ENCODE measurements around the gene SIK2.

SIK2 gene

GRCh38 chr11:111582881-111583280 is 19.4 kb upstream of the SIK2 start:
- no peak for DNase-seq

GRCh38 chr11:111585371-111585770 is 16.9 kb upstream of the SIK2 start:
- no peak for DNase-seq

- peak in 1 of 2 experiments; percentile 54 for DNase-seq
Measured at GRCh38 chr11:111586388-111586831, 15.8 kb upstream of the SIK2 start.

DNA sequence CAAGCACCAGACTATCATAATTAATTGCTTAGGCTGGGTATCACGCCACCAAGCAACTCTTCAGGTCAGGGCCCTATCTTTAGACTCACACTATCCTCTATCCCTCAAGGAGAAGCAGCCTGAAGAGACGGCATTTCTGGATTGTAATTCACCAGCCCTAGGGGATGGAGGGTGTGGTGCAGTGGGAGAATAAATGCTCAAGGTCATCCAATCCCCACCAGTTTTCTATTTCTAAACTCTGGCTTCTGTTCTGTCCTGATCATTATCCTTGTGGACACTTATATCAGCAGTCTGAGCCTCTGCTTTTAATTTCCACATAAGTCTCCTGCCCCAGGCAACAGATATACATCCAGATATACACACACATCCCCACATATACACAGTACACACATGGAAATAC is 13.1 kb upstream of the SIK2 start:
- DNase-seq, result no peak

DNA sequence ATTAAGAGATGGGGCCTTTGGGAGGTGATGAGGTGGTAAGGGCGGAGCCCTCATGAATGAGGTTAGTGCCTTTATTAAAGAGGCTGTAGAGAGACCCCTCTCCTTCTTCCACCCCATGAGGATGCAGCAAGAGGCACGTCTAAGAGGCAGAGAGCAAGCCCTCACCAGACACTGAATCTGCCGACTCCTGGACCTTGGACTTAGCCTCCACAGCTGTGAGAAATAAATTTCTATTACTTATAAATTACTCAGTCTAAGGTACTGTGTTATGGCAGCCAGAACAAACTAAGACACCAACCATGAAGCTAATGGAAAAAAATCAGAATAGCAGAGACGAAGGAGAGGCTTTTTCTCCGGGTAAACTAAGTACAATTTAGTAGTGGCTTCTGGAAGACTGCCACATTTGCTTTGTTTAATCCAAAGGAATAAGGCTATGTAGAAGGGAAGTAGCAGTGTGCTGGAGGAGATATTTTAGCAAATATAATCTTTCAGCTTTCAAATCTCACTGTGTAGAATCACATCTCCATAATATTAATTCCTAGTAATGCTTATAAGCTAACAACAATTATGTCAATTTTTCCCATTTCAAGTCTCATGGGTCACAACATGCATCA is 12.3 kb upstream of the SIK2 start:
- no peak for DNase-seq

- no peak for DNase-seq
Measured at GRCh38 chr11:111591187-111591960, 10.9 kb upstream of the SIK2 start.

GRCh38 chr11:111592491-111592890 is 9.8 kb upstream of the SIK2 start:
- DNase-seq, result no peak

GRCh38 chr11:111596319-111596718 is 5.9 kb upstream of the SIK2 start:
- DNase-seq, result no peak

DNA sequence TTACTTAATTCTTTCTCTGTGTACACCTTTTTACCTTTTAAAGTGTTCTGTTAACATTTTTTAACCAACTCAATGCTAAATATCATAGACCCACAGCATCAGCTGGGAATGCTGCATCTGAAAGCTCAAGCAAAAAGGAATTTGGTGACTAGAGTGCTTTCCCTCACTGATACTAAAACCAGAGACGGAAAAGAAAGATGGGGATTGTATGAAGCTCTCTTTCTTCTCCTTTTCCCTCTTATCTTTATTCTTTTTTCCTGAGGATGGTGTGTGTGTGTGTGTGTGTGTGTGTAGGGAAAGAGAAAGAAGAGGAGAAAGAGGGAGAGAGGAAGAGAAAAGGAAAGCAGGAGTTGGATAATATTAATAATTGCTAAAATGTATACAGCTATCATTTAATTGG is 4.1 kb upstream of the SIK2 start:
- no peak for DNase-seq

- DNase-seq, result no peak
Measured at GRCh38 chr11:111598559-111598958, 3.7 kb upstream of the SIK2 start.

DNA sequence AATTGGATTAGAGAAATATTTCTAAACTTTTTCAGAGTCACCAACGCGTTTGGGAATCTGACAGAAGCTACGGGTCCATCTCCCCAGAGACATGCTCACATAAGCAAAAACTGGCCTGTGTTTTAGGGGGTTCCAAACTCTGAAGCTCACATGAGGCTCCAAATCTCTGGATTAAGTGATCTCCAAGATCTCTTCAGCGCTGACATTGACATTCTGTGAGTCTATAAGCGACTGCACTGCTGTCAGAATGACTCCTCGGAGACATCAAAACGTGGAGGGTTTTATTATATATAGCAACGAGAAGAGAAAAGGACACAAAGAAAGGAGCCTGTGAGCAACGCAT is 642 bp upstream of the SIK2 start:
- no peak for DNase-seq

GRCh38 chr11:111602865-111603610 is 789 bp downstream of the SIK2 start:
- peak in 1 of 2 experiments; percentile 54 for DNase-seq

DNA sequence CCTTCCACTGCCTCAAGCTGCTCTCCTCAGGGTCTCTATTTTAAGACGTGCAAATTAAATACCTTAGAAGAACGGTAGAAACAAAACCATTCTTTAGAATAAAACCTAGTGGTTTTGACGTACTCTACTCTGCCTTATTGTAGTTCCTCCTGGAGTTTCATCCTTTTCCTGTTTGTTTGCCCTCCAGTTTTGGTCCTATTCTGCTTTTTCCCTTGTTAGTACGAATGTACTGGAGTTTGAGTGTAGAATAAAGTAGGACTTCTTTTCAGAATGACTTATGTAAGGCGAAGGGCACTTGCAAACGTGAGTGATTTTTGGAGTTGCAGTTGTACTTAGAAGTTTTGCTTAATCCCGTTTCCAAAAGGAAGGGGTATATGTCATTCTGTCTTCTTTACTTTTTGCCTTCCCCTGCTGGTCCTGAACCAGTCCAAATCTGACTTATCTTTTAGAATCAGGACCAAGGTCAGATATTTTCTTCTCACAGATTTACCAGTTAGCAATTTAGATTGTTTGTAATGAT is 1.4 kb downstream of the SIK2 start:
- DNase-seq, result no peak

DNA sequence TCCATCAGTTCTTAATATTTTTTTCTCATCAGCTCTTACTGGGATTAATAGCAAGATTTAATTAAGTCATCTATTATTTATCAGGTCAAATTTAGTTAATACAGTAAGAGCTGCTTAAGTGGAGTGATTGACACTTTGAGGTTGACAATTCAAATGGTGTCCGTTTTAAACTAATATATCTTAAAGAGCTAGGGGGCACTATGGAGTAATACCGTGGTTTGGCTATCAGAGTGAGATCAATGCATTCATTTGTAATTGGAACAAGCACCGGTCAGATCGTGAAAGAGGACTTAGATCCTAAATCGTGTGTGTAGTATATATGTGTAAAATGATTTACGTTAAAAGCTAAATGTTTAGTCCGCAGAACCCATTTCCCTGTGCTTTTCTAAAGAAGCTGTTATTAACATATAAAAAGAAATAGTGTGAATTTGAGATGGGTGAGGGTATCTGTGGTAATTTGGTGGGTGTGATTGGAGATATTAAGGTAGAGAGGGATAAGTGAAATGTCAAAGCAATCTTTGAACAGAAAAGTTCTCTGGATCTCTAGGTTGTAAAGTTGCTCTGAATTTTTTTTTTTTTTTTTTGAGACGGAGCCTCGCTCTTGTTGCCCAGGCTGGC is 2.3 kb downstream of the SIK2 start:
- peak in 1 of 2 experiments; percentile 57 for DNase-seq

- peak in 1 of 2 experiments; percentile 16 for DNase-seq
Measured at GRCh38 chr11:111605681-111606080, 3.4 kb downstream of the SIK2 start.

DNA sequence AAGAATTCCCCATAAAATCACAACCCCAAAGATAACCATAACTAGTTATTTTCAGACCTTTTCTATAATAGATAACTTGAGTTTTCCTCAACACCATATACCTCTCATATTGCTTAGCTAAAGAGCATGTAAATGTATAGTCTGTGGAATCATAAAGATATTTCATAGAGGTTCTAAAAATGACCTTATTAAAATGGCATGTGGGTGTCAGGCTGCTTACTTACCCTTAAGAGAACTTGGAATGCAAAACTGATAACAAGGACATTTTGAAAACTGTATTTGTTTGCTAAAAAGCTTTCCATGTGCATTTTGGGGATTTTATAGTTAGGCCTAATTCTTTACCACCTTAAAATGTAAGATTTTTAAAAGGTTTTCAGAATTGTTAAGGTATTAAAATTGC is 4.7 kb downstream of the SIK2 start:
- DNase-seq, result no peak

GRCh38 chr11:111607751-111608150 is 5.5 kb downstream of the SIK2 start:
- DNase-seq, result no peak

GRCh38 chr11:111612224-111612623 is 10.0 kb downstream of the SIK2 start:
- DNase-seq, result no peak

DNA sequence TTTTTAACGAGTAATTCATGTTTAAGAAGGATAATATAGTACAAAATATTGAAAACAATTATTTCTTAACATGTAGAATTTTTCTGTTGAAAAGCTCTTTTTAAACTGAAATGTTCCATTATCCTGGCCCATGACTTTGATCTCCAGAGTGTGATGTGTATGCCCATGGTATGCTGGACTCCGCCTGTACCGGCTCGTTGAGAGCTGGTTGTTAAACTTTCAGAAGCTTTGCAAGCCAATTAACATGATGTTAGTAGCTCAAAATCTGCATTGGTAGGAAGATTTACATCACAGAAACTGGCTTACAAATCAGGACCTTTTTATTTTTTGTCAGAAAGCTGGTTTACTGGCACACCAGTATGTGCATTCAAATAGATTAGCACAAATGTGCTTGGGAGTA is 15.0 kb downstream of the SIK2 start:
- DNase-seq, result no peak

- no peak for DNase-seq
Measured at GRCh38 chr11:111620518-111620917, 18.3 kb downstream of the SIK2 start.

DNA sequence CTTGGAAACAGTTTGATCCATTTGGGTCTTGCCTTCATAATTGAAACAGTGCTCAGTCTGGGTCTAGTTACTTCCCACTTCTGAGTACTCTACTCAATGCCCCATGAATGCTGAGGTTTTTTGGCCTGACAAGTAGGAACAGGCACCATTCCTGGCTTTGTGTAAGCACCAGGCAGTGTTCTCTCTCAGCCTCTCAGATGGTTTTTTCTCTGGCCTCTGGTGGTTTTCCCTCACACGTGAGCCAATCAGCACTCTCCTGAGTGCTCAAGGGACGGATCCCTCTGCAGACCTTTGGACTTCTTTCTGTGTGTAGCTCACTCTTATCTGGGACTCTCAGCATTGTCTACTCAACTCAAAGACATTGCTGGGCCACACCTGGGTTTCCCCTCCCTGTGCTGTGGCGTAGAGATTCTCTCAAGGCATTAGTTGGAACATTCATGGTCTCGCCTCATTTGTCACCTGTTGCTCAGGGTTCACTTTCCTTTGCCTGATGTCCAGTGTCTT is 21.3 kb downstream of the SIK2 start:
- DNase-seq, result no peak

- DNase-seq, result no peak
Measured at GRCh38 chr11:111624608-111625007, 22.4 kb downstream of the SIK2 start.

DNA sequence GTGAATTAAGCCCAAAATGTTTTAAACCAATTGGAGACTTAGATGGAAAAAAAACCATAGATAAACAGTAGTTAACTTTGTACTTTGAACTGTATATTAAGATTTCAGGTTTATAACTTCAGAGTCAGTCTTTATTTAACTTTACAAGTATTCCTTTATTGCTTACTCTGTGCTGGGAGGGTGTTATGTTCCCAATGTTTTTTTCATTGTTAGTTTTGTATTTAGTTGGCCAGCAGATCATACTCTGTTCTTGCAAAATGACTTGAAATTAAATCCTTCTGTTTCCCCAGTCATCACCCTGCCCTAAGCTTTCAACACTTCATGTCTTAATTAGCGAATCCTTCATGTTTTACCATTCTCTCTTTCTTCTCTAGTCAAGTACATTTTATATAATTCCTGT is 25.3 kb downstream of the SIK2 start:
- no peak for DNase-seq
